HG03558 (cell line): Measurements from ENCODE around the gene FNTB.

Experiments
- ATAC-seq: cut with Tn5 transposase; IDR thresholded peaks from one replicate; pipeline ENCODE4 v1.9.1; 2021; ENCODE audit warnings: moderate number of reproducible peaks; ENCODE audit not compliant: unreplicated experiment; ENCODE audit errors: extremely low read depth

FNTB gene

DNA sequence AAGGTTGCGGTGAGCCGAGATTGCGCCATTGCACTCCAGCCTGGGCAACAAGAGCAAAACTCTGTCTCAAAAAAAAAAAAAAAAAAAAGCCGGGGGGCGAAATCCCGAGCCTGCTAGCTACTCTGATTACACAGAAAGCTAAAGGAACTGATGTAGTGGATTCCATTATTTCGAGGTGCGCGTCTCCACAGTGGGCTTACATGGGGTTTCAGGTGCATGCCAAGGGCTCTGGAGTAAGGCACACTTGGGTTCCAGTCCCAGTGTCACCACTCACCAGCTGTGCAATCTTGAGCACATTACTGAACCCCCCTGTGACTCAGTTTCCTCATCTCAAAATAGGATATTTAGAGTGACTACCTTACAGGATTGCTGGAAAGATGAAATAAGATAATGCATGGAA, 12.9 kb upstream of the FNTB start:
- no peak for ATAC-seq

DNA sequence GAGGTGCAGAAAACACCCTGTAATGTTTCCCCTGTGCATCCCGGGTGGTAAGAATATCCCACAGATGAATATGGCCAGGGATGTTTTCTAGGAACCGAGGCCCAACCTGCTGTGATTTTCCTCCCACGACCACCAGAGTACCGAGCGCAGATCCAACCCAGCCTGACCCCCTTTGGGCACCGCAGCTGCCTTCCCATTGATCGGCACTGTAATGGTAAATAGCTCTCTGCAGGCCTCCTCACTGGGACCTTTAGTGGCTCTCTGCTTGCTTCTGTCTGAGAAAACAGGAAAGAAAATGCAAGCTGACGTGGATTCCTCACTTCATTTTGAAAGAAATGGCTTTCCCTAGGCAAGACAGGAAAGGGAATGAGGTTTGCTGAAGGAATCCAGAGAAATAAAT, 12.1 kb upstream of the FNTB start:
- no peak for ATAC-seq

DNA sequence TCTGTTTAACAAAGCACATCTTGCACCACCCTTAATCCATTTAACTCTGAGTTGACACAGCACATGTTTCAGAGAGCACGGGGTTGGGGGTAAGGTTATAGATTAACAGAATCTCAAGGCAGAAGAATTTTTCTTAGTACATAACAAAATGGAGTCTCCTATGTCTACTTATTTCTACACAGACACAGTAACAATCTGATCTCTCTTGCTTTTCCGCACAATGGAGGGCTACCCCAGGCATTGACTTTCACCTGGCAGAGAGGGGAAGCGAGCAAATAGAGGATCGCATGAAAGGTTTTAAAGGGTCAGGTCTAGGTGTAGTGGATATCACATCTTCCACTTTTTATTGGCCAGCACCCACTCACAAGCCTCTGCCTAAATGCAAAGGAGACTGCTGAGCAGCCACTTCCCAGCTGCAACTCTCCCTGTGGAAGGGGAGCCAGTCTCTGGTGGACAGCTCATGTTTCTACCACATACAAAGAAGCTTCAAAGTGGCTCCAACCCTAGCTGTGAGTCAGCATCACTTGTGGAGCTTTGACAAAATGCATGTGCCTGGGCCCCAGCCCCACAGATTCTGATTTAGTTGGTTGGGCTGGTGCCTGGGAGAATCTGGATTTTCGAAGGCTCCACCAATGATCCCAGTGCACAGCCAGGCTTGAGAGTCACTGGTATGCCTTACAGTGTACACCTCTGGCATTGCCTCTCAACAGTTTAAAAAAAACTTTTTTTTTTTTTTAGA, 7.2 kb upstream of the FNTB start:
- ATAC-seq = no peak

DNA sequence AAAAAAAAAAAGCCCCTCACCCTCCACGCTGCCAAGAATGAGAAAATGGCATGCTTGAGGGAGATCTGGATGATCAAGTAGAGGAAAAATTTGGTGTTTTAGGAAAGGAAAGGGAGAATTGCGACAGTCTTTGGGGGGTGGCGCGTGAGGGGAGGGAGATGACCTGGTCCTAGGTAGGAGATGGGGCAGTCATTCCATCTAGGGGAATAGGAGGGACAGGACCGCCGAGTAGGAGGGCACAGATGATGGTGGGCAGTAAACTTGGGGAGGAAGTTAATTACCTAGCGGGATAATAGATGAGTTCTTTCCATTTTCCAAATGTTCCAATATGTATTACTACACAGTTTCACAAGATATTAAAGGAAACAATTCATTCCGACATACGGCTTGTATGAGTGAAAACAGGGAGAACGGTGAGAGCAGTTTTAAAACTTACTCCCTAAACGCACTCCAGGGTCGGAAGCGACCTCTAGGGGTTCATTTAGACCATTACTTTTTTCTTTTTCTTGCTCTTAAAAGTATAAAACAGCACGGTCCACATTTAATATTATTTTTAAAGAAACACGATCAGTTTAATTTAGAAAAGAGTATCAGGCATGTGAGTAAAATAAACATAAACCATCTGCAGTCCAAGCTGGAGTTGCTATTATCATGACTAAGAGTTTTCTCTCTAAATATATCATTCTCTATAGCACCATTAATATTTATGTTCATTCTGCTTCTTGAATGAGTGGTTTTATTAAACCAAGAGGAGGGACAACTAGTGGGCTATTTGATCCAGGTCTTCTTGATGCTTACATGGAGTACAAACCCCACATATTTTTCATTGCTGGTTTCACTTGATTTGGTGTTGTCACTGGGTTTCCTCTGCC, 3.0 kb upstream of the FNTB start:
- no peak for ATAC-seq

DNA sequence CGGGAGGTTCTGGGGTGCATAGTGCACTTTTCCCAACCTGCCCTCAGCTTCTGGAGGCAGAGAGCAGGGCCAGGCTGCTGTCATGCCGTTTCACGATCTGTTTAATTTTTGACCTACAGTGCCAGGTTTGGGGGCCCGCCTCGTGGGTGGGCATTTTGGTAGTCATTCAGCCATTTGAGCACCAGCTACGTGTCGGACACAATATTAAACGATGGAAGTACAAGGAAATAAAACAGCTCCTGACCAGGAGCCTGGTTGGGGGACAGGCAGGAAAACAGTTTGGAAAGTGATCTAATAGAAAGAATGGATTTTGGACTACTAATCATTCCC, 708 bp downstream of the FNTB start:
- ATAC-seq = no peak

DNA sequence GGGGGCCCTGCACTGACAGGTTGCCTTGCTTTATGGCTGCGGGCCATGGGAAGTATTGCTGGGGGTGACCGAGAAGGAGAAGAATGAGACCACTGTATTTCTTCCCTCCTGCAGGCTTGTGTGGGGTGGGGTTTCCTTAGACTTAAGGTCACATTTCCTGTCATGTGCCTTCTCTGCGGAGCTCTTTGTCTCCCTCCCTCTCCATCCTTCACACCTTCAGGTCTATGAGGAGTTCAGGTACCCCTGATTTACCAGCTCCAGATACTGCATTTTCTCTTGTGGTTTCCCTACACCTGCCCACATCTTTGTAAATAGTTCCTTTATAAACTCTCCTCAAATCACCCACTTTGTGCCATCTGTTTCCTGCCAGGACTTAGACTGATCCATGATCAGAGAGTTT, 3.6 kb downstream of the FNTB start:
- no peak for ATAC-seq

DNA sequence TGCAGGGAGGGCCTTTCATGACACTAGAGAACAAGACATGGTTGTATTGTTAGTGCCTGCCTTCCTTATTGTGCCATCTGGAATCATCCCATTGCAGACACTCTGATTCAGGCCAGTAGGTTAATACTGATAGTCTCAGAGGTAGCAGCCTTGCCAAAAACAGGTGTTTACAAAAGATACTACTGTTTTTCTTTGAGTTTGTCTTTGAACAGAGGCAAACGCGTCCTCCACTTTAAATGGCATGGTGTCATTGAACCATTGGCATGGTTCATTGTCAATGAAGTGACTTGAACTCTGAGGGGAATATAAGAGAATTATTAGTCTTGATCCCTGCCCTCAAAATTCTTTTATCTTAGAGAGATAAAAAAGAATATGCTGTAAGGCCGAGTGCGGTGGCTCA, 4.2 kb downstream of the FNTB start:
- ATAC-seq = no peak

DNA sequence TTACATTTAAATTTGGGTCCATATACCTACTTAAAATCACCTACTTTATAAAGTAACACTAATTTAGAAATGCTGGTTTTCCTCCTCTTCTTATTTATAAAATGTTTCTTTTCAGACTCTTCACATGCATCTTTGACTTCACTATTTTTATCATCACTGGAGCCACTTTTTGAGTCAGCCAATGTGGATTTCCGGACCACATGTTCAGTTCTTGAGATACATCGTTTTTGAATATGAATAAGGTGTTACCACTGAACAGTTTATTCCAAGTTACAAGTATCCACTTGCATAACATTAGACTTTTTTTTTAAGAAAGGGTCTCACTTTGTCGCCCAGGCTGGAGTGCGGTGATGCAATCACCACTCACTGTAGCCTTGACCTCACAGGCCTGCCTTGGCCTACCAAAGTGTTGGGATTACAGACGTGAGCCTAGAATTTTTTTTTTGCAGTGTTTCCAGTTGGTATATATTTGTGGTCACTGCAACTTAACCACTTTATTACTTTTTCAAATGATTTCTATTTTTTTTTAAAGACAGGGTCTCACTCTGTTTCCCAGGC, 5.7 kb downstream of the FNTB start:
- no peak for ATAC-seq

DNA sequence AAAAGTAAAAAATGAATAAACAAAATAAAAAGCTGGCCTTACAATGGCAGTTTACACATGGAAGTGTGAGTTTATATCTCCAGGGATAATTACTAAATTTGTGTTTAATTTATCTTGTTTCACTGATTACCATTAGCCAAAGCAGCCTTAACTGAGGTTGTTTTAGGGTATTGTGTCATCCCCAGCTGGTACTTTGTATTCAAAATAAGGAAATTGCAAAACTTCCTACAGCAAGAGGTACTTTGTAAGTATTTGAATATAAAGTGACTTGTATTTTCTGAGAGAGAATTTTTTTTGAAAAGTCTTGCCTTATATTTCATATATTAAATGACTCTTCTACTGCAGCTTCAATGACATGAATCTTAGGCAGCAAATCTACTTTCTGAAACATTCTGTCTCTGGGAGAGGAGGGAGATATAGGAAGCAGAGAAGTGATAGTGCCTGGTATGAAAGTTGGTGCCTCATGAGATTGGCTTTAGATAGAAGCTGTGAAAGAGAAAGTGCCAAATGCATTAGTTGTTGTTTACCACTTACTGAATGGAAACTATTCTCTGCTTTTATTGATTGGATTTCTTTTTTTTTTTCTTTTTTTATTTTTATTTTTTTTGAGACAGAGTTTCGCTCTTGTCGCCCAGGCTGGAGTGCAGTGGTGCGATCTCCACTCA, 6.7 kb downstream of the FNTB start:
- no peak for ATAC-seq

DNA sequence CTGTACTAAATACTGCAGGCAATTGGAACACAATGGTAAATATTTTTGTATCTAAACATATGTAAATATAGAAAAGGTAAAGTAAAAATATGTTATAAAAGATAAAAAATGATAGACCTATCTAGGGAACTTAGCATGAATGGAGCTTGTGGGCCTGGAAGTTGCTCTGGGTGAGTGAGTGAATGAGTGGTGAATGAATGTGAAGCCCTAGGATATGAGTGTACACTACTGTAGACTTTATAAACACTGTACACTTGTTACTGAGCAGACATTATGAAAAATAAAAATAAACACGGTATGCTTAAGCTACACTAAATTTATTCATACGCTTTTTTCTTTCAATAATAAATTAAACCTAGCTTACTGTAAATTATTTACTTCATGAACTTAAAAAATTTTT, 7.8 kb downstream of the FNTB start:
- ATAC-seq = no peak

DNA sequence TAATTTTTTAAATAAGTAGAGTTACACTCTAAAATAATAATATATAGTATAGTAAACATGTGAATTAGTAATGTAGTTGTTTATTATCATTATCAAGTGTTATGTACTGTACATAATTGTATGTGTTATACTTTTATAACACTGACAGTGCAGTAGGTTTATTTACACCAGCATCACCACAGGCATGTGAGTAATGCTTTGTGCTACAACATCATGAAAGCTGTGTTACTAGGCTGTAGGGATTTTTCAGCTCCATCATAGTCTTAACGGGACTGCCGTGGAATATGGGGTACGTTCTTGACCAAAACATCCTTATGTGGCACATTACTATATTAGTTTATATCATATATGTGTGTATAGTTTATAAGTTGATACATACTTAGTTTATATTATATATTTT, 8.6 kb downstream of the FNTB start:
- ATAC-seq = no peak

DNA sequence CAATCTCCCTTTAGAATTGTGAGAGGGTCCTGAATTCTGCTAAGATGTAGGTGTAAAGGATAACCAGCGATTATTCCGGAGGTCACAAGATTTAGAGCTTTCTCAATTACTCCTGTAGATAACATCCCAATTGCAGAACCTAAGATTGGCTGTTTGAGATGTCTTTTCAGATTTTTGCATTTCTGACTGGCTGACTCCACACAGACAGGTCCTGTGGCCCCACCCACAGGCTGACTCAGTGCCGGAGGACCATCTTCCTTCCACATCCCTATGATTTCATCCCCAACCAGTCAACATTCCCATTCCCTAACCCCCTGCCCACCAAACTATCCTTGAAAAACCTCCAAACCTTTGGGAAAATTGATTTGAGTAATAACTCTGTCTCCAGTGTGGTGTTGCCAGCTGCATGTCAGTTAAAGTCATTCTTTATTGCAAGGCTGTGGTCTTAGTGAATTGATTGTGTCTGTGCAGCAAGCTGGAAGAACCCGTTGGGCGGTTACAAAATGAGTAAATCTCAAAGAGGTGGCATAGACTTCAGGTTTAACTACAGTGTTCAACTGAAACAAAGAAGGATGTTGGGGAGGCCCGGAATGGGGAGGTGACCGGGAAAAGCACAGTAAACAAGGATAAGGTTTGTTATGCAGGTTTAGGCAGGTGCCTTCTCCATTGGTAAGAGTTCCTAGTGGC, 10.6 kb downstream of the FNTB start:
- no peak for ATAC-seq

DNA sequence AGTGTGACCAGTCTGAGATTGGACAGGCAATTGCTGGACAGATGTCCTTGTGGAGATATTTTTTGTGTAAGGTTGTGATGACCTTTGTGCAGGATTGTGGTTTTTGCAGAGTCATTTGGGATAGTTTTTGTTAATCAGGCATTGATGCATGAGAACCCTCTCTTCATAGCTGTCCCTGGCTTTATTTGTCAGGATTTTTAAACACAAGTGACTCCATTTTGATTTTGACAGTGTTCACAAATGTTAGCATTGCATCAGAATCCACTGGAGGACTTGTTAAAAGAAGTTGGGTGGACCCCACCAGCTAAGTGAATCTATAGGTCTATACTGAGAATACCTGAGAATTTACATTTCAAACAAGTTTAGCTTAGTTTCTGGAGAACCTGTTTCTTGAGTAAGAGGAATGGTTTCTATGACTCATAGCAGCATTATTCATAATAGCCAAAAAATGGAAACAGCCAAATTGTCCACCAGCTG, 11.8 kb downstream of the FNTB start:
- no peak for ATAC-seq

DNA sequence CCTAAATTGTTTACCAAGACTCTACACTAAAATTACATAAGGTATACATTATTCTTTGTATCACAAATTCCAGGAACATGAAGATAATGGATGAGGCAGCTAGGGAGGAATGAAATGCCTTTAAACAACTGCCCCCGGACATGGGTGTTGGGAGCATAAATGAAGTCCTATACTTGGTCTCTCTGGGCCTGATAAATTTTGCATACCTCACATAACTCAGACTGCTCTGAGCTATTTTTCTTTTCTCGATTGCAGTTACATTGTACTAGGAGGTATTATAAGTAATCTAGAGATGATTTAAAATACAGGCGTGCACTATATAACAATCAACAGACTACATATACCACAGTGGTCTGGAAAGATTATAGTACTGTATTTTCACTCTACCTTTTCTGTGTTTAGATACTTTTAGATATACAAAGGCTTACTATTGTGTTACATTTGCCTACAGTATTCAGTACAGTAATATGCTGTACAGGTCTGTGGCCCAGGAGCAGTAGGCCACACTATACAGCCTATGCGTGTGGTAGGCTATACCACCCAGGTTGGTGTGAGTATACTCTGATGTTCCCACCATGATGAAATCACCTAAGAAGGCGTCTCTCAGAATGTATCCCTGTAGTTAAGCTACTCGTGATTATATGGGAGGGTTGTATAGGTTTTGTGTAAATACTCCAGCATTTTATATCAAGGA, 14.3 kb downstream of the FNTB start:
- no peak for ATAC-seq

DNA sequence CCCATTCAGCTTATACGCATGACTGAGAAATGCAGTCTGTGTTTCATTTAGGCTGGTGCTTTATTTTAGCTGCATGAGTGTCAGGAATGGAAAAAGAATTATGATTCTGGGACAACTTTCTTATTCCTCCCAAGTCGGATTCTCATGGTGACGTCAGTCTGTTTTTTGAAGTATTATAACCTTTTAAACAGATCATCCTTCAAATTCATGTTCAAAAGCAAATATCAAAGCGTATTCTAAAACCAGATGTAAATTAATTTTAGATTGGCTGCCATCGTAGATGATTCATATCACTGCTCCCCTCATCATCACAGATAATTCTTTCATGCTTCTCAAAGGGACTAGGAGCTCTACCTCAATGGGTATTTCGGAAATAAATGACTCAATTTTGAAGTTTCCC, 15.0 kb downstream of the FNTB start:
- ATAC-seq = no peak

DNA sequence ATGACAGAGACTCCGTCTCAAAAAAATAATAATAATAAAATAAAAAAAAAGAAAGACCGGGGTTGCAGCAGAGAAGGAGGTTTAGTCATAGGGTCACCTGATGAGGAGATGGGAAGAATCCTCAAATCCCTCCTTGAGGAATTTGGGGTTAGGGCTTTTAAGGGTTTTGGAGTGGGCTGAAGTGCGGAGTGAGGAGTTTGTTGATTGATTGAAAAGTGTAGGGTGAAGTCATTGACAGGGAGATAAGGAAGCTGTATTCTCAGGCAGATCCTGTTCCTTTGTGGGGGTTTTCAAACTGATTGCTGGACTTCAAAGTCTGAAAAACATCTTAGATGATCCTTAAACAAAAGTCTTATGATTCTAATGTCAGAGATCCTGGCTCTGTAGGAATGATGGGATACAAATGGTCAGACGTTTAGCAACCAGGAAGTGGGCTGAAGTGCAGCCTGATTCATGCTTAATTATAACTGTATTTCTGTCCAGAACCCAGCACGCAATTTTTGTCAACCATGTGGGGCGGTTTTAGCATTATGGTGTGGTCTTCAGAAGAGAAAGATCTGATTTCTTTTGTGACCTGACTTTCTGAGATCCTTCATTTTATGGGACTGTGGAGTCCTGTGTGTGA, 16.0 kb downstream of the FNTB start:
- ATAC-seq = no peak

DNA sequence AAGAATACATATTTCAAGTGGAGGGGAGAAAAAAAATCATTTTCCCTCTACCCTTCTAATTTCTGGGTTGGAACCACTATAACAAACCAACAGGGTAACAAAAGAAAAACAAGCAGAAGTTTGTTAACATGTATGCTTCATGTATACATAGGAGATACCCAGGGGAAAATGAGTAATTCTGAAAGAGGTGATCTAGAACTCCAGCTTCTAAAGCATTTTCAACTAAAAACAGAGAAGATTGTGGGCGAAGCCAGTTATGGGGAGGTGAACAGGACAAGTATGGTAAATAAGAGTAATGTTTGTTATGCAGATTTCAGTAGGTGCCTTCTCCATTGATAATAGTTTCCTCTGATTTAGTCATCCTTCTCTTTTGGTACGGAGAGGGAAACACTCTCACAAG, 16.7 kb downstream of the FNTB start:
- no peak for ATAC-seq

DNA sequence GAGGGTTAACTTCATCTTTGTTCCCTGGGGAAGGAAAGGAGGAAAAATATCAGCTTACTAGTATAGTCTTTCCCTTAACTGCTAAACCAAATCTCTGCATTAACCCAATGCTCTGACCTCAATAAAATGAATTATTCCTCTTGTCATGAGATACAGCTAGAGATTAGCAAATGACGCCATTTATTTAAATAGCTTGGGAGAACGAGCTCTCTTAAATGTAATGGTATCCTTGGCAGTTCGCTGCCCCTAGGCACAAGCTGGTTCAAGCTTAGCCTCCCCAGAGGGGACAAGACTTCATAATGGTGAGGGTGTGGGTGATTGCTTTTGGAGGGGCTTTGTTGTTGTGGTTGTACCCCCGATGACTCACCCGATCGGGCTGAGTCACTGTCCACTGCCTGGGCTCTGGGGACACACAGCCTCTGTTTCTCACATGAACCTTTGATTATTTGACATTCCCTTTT, 19.6 kb downstream of the FNTB start:
- ATAC-seq = no peak

DNA sequence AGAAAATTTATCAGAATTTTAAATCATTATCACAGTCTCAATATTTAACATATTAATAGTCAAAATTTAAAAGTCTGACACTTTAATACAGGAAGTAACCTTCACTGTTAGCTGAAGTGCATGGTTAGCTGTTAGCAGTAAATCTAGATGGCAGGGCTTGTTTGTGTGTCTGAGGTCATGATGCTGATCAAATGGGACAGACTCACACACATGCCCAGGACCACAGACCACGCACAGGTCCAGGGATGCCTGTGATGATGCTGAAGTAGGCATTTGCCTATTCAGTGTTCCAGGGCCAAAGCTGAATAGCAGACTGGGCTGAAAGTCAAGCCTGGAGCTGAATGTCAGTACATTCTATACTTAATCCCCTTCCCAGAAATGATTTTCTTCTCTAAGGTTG, 20.5 kb downstream of the FNTB start:
- no peak for ATAC-seq
